PC-3 (cell line): ENCODE results near the gene UVSSA. TPM values are rescaled to one million over a fixed set of nuclear protein-coding genes. Genes with fewer than 3 reads are reported as not detected.

Experiments used
- ATAC-seq: fragments of 200-7000 bp; cut with Tn5 transposase; 2 replicates; pipeline ENCODE4 v1.9.1; 2020; ENCODE audit warnings: mild to moderate bottlenecking, moderate library complexity
- BruUV-seq: library from RNA; stranded (reverse); fragments of 400-500 nt; replicated peaks from 2 replicates; lab custom pipeline; 2021; lab: Mats Ljungman, UMichigan
- CTCF ChIA-PET: fragments of 300-600 bp; sonication (Branson Sonifier 250); formaldehyde crosslinking; loops from one replicate; lab custom pipeline; 2022; ENCODE audit warnings: antibody characterized with exemption; lab: Charles Lee
- POLR2A ChIA-PET: fragments of 300-600 bp; sonication (Branson Sonifier 250); formaldehyde crosslinking; loops from one replicate; lab custom pipeline; 2022; ENCODE audit warnings: antibody characterized with exemption; ENCODE audit not compliant: unreplicated experiment; lab: Charles Lee
- DNase-seq: peaks from one replicate; pipeline ENCODE4 v3.0.0-alpha.2; 2015
- H2AFZ ChIP-seq: fragments of 300-600 bp; sonication (generic); 2 replicates; pipeline ENCODE4 v1.6.0; 2016; ENCODE audit warnings: antibody characterized with exemption, low read length
- H3F3A ChIP-seq: fragments of 300-600 bp; sonication (generic); one replicate; pipeline ENCODE4 v1.6.0; 2017; ENCODE audit warnings: antibody characterized with exemption, low read length, control low read depth, mild to moderate bottlenecking; ENCODE audit not compliant: unreplicated experiment
- H3K27ac ChIP-seq: fragments of 300-600 bp; sonication (generic); 2 replicates; pipeline ENCODE4 v1.5.1; 2016; ENCODE audit warnings: mild to moderate bottlenecking, low read length
- H3K27me3 ChIP-seq: fragments of 300-600 bp; sonication (generic); 2 replicates; pipeline ENCODE4 v1.6.1; 2016; ENCODE audit warnings: low read length, mixed read lengths
- H3K36me3 ChIP-seq: fragments of 300-600 bp; sonication (generic); 2 replicates; pipeline ENCODE4 v1.6.1; 2016; ENCODE audit warnings: low read depth, mixed run types, low read length, mixed read lengths
- H3K4me1 ChIP-seq: fragments of 300-600 bp; sonication (generic); 2 replicates; pipeline ENCODE4 v1.5.1; 2016; ENCODE audit warnings: low read length; ENCODE audit not compliant: insufficient read depth
- H3K4me2 ChIP-seq: fragments of 300-600 bp; sonication (generic); 2 replicates; pipeline ENCODE4 v1.6.0; 2016; ENCODE audit warnings: low read length
- H3K4me3 ChIP-seq: fragments of 300-600 bp; sonication (generic); 2 replicates; pipeline ENCODE4 v1.5.1; 2016; ENCODE audit warnings: mild to moderate bottlenecking, low read length, mixed read lengths
- H3K79me2 ChIP-seq: fragments of 300-600 bp; sonication (generic); 2 replicates; pipeline ENCODE4 v1.6.1; 2017; ENCODE audit warnings: low read length, mixed read lengths
- H3K9ac ChIP-seq: fragments of 300-600 bp; sonication (generic); 2 replicates; pipeline ENCODE4 v1.6.0; 2016; ENCODE audit warnings: mild to moderate bottlenecking, low read length
- H3K9me2 ChIP-seq: fragments of 300-600 bp; sonication (generic); replicated peaks from 2 replicates; pipeline ENCODE4 v1.6.1; 2016; ENCODE audit warnings: mixed run types, low read length, mixed read lengths
- H3K9me3 ChIP-seq: fragments of 300-600 bp; sonication (generic); 2 replicates; pipeline ENCODE4 v1.6.1; 2016; ENCODE audit warnings: low read length, mixed read lengths
- H4K20me1 ChIP-seq: fragments of 300-600 bp; sonication (generic); 2 replicates; pipeline ENCODE4 v1.6.1; 2016; ENCODE audit warnings: low read length, mixed read lengths
- CTCF ChIP-seq: fragments of 300-600 bp; sonication (generic); conservative IDR thresholded peaks from 2 replicates; pipeline ENCODE4 v1.5.1; 2017; ENCODE audit warnings: antibody characterized with exemption, low read depth, mild to moderate bottlenecking, low read length
- EZH2 ChIP-seq: fragments of 300-600 bp; sonication (generic); IDR thresholded peaks from one replicate; pipeline ENCODE4 v1.6.1; 2017; ENCODE audit warnings: antibody characterized with exemption, mild to moderate bottlenecking, low read length; ENCODE audit not compliant: unreplicated experiment
- EZH2phosphoT487 ChIP-seq: fragments of 300-600 bp; sonication (generic); IDR thresholded peaks from 2 replicates; pipeline ENCODE4 v1.6.1; 2018; ENCODE audit warnings: mild to moderate bottlenecking, antibody characterized with exemption, low read length, borderline replicate concordance
- intact Hi-C: fragments of 100-400 bp; cut with micrococcal nuclease; formaldehyde crosslinking; loops from 2 replicates; pipeline ENCODE4 v1.9.0; 2023
- total RNA-seq: library from RNA; depleted of rRNA; stranded (reverse); fragments of >200 nt; gene quantifications from 2 replicates; pipeline ENCODE4 v1.2.3, GENCODE V29; 2014

UVSSA gene
- total RNA-seq, 1 experiment from 2014 or later = 6.2 TPM

- no peaks in the 10 kb centered on the region for H3K4me1 ChIP-seq
- no peaks in the 10 kb centered on the region for H3F3A ChIP-seq
- no peak overlapping the region for H3K4me2 ChIP-seq
- intact Hi-C loops = no loop called here
- H4K20me1 ChIP-seq = no peaks in the 10 kb centered on the region
- H3K4me3 ChIP-seq = no peak overlapping the region
- ChIA-PET POLR2A (no interaction called here), CTCF (no interaction called here)
- H3K9me3 ChIP-seq = no peaks in the 10 kb centered on the region
- BruUV-seq = no TSS peak
- no peak for DNase-seq
- H3K9me2 ChIP-seq = no peaks in the 10 kb centered on the region
- no peaks in the 10 kb centered on the region for H3K36me3 ChIP-seq
- no peak for ATAC-seq
- no peak overlapping the region for H3K9ac ChIP-seq
- H3K27me3 ChIP-seq = no peaks in the 10 kb centered on the region
- H3K79me2 ChIP-seq = no peaks in the 10 kb centered on the region
- no peak overlapping the region for H3K27ac ChIP-seq
- no peak for TF ChIP-seq CTCF
- no peak overlapping the region for H2AFZ ChIP-seq
These were observed 19.6 kb downstream of the UVSSA start for GRCh38 chr4:1366371-1367229.

GRCh38 chr4:1367230-1367935 lies 20.4 kb downstream of the UVSSA start:
- ATAC-seq (no peak), DNase-seq (no peak)
- Histone ChIP-seq H3K79me2 (no peaks in the 10 kb centered on the region), H3K36me3 (no peaks in the 10 kb centered on the region), H3K27me3 (no peaks in the 10 kb centered on the region), H3K4me1 (no peaks in the 10 kb centered on the region), H3K4me3 (no peak overlapping the region), H3K27ac (no peak overlapping the region), H3K9me3 (no peaks in the 10 kb centered on the region), H3K9me2 (no peaks in the 10 kb centered on the region), H3K9ac (no peak overlapping the region), H4K20me1 (no peaks in the 10 kb centered on the region), H2AFZ (no peak overlapping the region), H3F3A (no peaks in the 10 kb centered on the region), H3K4me2 (no peak overlapping the region)
- BruUV-seq = no TSS peak
- intact Hi-C loops = no loop called here
- no peak for TF ChIP-seq EZH2
- TF ChIP-seq CTCF = no peak
- TF ChIP-seq EZH2phosphoT487 = no peak
- ChIA-PET POLR2A (no interaction called here), CTCF (no interaction called here)

GRCh38 chr4:1367936-1368289 lies 20.9 kb downstream of the UVSSA start:
- Histone ChIP-seq H3K9me2 (no peaks in the 10 kb centered on the region), H3K9ac (no peak overlapping the region), H3K4me3 (no peak overlapping the region), H4K20me1 (no peaks in the 10 kb centered on the region), H3K9me3 (no peaks in the 10 kb centered on the region), H3K79me2 (no peaks in the 10 kb centered on the region), H3K27me3 (no peaks in the 10 kb centered on the region), H3K4me1 (no peaks in the 10 kb centered on the region), H2AFZ (no peak overlapping the region), H3K36me3 (no peaks in the 10 kb centered on the region), H3F3A (no peaks in the 10 kb centered on the region), H3K27ac (no peak overlapping the region), H3K4me2 (no peak overlapping the region)
- no peak for TF ChIP-seq EZH2
- no peak for TF ChIP-seq EZH2phosphoT487
- no peak for TF ChIP-seq CTCF
- CTCF ChIA-PET = no interaction called here
- POLR2A ChIA-PET = no interaction called here
- intact Hi-C loops = no loop called here
- ATAC-seq = no peak
- DNase-seq = no peak
- no TSS peak for BruUV-seq
